HG03342 (cell line): ENCODE data around the gene ASB3.
"Not testable (repeated sequence)": the region's sequence is repeated elsewhere in the genome, so short reads cannot be mapped to it uniquely, and the experiment has no call there.

Experiments used
- ATAC-seq: cut with Tn5 transposase; IDR thresholded peaks from one replicate; pipeline ENCODE4 v1.9.1; 2021; ENCODE audit warnings: mild to moderate bottlenecking, moderate library complexity; ENCODE audit not compliant: unreplicated experiment

Gene ASB3, protein sequence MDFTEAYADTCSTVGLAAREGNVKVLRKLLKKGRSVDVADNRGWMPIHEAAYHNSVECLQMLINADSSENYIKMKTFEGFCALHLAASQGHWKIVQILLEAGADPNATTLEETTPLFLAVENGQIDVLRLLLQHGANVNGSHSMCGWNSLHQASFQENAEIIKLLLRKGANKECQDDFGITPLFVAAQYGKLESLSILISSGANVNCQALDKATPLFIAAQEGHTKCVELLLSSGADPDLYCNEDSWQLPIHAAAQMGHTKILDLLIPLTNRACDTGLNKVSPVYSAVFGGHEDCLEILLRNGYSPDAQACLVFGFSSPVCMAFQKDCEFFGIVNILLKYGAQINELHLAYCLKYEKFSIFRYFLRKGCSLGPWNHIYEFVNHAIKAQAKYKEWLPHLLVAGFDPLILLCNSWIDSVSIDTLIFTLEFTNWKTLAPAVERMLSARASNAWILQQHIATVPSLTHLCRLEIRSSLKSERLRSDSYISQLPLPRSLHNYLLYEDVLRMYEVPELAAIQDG

DNA sequence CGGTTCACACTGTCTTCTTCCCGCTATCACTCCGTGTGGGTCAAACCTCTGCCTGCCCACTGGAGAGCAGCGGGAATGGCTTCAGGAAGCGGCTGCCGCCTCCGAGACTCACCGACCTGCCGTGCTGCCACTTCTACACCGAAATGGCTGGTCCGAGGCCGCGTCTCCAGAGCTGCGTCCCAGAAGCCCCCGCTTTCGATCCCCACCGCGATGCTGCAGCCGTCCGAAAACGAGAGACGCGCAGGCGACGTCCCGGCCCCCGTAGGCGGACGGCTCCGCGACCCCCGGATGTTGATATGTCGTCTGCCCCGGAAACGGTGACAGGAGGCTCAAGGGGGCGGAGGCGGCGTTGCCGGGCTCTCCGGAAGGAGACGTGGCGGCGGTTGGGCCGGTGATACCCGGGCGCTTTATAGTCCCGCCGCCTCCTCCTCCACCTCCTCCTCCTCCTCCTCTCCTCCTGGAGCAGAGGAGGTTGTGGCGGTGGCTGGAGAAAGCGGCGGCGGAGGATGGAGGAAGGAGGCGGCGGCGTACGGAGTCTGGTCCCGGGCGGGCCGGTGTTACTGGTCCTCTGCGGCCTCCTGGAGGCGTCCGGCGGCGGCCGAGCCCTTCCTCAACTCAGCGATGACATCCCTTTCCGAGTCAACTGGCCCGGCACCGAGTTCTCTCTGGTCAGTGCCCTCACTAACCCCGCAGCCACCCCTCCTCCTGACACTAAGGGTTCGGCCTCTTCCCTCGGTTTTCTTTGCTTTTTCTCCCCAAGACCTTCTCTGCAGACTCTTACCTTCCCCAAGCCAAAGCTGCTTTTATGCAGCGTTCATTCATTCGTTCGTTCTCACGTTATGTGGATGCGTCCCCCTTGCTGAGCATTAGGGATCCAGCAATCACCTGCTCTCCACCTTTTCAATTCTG lies at the start of gene ASB3, which contains the start of gene ERLEC1:
Gene ASB3 (minus strand): TSS at position 249 of the 909 bp plus-strand sequence. CDS start 21,381 bp downstream, outside the sequence.
Gene ERLEC1 (plus strand): TSS at position 340 of the 909 bp plus-strand sequence. CDS start 167 bp downstream, at position 507.
- peak; percentile 95 for ATAC-seq

DNA sequence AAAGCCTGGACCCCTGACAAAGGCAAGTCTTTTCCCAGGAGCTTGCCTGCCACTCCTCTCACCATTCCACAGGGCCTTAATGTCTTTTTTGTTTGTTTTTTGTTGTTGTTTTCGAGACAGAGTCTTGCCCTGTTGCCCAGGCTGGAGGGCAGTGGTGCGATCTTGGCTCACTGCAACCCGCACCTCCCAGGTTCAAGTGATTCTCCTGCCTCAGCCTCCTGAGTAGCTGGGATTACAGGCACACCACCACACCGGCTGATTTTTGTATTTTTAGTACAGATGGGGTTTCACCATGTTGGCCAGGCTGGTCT lies 43.2 kb upstream of the ASB3 start:
- ATAC-seq, result not testable (repeated sequence)

DNA sequence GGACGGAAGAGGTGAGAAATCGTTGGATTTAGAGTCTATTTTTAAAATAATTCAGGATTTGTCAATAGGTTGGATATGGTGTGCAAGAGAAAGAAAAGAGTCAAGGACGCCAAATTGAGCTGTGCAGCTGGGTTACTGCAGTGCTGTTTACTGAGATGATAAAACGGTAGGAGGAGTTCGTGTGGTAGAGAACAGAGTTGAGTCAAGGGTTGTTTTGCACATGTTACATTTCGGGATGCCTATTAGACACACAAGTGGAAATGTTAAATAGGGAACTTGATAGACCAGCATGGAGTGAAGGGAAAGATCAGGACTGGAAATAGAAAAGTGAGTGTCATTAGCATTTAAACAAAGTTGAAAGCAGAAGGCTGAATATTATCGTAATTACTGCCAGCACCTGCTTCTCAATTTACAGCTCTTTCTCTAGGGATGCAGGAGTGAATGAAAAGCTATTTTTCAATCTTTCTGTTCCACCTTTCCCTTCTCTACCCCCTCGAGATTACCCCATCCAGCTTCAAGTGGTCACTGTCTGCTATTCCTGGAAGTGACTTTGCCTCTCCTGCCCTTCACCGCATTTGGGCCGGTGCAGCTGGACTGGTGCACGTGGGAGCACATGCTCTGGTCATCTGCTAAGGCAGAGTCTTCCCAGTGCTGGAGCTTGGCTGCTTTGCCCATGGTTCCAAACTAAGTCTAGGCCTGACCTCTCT lies 42.7 kb upstream of the ASB3 start:
- ATAC-seq, result no peak

DNA sequence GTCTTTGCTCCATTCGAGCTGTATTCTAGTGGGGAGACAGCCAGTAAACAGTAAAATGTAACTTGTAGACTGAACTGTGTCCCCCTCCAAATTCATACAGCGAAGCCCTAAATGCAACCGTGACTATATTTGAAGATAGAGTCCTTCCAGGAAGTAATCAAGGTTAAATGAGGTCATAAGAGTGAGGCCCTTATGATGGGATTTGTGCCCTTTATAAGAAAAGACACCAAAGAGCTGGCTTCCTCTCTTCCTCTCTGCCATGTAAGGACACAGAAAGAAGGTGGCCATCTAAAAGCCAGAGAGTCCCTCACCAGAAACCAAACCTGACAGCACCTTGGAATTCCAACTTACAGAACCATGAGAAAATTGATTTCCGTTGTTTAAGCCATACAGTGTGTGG lies 41.6 kb upstream of the ASB3 start:
- ATAC-seq, result no peak

DNA sequence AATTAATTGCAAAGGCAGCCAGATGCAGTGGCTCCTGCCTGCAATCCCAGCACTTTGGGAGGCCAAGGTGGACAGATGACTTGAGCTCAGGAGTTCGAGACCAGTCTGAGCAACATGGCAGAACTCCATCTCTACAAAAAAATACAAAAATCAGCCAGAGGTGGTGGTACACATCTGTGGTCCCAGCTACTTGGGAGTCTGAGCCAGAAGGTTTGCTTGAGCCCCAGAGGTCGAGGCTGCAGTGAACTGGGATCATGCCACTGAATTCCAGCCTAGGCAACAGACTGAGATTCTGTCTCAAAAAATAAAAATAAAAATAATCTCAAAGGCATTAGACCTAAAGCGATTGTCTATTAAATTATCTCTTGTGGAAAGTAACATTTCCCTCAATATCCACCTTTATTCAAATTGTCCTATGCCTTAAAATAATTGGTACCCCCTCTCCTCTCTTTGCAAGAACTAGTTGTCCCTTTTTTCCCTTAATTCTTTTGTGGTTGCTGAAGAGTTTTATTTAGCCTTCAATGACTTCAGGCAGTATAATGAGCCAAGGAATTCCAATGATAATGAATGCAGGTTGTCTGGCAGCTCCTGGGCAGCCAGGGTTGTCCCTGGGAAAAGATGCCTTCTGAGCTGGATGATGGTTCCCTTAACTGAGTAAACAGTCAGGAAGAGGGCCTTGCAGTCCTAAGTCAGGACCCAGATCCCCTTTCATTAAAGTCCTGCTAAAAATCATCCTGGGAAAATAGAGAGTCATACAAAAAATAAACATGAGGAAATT lies 40.8 kb upstream of the ASB3 start:
- no peak for ATAC-seq

DNA sequence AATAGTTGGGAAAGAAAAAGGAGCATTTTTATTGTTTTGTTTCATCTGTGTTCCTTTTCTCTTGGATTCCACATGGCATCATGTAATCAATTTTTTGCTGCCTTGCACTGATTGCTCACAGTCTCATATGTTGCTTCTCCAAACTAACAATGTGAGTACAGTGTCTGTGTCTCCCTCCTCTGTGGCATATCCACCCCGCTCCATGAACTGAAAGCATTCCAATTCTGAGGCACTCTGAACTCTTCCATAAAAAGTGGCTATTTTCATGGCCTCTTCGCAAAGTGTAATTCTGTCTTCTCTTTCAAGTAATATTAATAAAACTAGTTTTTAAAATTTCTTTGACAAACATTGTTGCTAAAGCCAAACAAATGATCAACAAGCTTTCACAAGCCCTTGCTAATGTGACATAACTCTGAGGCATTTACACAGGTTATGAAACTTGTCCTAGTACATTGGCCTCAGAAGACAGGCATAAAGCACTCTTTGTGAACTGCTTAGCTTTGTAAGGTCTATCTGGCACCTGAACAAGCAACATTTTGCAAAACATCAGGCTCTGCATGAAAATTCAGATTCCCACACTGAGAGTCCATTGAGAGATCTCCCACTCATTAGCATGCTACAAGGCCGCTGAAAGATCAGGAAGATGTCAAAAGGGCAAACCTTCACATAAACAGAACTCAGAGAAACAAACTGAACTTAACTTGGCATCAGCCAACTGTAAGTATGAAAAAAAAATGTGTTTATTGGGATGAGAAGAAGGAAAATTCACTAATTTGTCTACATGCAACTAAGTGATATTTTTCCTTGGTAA lies 40.0 kb upstream of the ASB3 start:
- no peak for ATAC-seq

DNA sequence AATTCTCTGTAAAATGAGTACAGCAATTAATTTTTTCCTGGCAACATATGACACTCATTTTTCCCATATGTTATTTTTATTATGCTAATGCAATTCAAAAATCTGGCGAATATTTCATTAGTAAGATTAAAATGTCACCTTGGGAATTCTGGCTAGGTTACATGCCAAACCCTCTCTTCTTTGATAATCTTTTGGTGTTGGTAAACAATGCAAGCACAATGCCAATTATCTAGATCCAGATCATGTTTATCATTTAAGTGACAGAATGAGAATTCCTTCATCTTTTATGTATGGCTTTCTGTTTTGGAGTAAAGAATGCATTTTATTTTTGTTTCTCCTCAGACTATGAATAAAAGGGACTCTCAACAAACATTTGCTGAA lies 39.3 kb upstream of the ASB3 start:
- ATAC-seq, result no peak

DNA sequence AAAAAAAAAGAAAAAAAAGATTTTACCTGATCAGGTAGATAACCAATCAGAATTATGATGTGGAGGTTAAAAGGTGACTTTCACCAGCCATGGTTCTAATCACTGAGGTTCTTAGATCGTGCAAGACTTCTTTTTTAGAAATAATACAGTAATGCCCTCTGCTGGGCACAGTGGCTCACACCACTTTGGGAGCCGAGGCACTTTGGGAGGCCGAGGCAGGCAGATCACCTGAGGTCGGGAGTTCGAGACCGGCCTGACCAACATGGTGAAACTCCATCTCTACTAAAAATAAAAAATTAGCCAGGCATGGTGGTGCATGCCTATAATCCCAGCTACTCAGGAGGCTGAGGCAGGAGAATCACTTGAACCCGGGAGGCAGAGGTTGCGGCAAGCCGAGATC lies 36.9 kb upstream of the ASB3 start:
- ATAC-seq, result not testable (repeated sequence)

DNA sequence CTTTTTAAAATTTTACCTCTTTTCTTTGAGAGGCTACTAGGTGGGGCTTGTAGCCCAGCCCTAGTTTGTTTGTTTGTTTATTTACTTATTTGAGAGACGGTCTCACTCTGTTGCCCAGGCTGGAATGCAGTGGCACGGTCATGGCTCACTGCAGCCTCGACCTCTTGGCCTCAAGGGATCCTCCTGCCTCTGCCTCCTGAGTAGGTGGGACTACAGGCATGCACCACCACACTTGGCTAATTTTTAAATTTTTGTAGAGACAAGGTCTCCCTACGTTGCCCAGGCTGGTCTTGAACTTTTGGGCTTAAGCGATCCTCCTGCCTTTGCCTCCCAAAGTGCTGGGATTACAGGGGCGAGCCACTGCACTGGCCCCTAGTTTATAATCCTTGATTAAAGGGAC lies 35.1 kb upstream of the ASB3 start:
- ATAC-seq, result no peak

DNA sequence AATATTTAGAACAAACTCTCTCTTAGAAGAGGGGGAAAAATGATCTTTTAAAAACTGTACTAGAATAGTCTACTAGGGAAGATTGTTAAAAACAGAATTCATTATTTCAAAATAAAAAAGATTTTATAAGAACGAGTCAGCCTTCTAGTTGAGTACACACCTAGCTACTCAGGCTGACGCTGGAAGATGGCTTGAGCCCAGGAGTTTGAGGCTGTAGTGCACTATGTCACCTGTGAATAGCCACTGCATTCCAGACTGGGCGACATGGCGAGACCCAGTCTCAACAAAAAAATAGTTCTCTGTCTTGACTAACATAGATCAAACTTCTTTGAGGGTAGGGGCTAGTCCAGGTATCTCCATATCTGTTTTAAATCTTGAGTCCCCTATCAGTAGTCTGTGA lies 34.0 kb upstream of the ASB3 start:
- ATAC-seq, result no peak

DNA sequence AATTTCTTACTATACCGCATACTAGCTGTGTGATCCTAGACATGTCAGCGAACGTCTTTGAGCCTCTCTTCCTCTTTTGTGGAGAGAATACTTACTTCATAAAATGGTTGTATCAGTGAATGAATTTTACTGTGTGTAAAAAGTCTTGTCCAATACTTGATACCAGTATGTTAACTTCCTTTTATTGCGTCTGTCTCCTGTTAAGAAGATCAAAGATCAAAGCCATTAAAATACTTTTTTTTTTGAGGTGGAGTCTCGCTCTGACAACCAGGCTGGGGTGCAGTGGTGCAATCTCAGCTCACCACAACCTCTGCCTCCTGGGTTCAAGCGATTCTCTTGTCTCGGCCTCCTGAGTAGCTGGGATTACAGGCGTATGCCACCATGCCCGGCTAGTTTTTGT lies 33.3 kb upstream of the ASB3 start:
- ATAC-seq, result no peak

DNA sequence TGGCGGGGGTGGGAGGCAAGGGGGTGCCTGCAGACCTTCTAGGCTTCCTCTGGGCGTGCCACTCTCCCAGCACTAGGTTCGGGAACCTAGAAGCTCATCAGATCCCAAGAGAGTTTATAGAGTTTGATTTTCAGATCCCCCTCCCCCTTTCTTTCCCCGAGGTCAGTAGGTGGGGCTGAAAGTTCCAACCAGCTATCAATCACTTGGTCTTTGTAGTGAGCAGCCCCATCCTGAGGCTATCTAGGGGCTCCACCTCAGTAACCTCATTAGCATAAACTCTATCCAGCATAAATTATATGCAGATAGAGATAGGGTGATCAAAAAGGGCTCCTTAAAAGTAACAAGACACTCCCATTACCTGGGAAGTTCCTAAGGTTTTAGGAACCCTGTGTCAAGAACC lies 32.9 kb upstream of the ASB3 start:
- no peak for ATAC-seq

DNA sequence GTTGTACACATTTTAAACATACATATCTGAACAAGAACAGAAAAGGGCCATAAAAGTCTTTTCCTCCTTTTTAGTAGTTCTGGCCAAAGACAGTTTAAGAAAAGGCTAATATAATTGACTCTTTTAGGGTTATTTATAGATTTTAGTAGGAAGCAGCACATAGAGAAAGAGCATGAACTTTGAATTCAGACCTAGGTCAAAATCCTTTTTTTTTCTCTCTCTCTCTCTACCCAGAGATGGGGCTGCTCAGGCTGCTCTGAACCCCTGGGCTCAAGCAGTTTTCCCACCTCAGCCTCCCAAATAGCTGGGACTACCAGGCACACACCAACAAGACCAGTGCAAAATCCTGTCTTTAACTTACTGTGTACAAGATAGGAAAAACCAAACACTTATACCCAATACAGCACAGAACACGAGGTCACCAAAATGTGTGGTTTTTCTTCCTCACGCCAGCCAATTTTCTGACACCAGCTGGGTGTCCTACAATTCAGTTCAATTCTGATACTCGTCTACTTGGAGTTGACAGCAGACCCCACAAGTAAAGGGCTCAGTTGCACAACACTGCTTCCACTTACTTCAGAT lies 32.2 kb upstream of the ASB3 start:
- no peak for ATAC-seq

DNA sequence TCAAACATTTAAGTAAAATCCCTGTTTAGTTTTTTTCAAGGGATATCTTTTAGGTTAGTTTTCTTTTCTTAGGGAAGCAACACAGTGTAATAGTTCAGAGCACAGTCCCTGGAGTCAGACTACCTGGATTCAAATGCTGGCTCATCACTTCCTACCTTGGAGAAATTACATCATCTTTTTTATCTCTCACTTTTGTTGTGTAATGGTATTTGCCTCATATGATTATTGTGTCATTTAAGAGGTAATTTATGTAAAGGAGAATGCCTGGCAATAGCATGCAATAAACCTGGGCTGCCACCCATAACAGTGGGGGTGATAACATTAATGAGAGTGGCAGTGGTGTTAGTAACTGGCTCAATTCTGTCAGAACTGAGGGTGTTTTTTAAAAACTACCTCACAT lies 26.4 kb upstream of the ASB3 start:
- no peak for ATAC-seq

DNA sequence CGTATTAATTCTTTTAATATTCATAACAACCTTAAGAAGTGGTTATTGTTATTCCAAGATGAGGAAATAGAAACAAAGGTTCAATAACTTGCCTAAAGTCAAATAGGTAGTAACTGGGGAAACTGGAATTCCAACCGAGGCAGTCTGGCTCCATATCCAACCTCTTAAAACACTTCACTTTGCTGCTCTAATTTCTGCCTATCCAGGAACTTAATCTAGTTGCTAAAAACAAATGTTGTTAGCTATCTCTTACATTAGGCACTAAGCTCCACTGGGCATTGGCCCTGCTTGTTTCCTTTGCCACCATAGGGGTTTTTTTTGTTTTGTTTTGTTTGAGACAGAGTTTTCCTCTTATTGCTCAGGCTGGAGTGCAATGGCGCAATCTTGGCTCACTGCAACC lies 24.8 kb upstream of the ASB3 start:
- no peak for ATAC-seq

DNA sequence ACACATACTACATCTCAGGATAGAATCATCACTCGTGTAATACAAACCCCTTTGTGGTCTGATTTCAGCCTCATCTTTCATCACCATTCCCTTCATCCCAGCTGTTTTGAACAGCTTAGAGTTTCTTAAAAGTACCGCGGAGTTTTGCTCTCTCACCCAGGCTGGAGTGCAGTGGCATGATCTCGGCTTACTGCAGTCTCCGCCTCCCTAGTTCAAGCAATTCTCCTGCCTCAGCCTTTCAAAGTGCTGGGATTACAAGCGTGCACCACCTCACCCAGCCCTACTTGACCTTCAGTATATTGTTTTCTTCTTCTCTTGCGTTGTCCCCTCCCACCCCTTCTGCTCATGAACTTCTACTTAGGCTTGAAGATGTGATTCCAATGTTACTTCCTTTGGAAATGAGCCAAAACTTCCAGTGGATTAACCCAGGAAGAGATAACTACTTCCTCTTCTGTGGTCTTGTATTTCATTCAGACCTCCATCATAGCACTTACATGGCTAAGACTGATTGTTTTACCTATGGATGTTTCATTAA lies 15.9 kb upstream of the ASB3 start:
- no peak for ATAC-seq

DNA sequence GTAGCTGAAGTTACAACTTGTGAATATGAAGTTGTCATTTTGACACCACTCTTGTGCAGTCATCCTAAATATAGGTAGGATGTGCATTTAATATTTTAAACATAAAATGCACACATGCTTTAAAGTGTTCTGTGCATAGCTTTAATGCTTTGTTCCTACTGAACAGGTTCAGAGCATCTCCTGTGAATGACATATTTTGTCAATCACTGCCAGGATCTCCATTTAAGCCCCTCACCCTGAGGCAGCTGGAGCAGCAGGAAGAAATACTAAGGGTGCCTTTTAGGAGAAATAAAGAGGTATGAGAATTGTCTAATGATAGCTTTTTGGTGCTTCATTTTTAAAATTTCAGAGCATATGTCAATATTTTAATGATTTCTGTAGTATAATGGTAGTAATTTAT lies 14.8 kb upstream of the ASB3 start:
- ATAC-seq, result no peak

DNA sequence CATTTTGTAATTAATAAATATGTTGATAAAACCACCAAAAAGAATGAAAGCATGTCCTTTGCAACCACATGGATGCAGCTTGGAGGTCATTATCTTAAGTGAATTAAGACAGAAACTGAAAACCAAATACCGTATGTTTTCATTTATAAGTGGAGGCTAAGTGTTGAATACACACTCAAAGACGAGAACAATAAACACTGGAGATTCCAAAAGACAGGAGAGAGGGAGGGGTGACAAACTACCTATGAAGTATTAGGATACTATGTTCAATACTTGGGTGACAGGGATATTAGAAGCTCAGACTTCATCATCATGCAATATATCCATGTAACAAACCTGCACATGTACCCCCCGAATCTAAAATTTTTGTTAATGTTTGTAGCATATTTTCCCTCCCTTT lies 7.1 kb upstream of the ASB3 start:
- ATAC-seq, result no peak

DNA sequence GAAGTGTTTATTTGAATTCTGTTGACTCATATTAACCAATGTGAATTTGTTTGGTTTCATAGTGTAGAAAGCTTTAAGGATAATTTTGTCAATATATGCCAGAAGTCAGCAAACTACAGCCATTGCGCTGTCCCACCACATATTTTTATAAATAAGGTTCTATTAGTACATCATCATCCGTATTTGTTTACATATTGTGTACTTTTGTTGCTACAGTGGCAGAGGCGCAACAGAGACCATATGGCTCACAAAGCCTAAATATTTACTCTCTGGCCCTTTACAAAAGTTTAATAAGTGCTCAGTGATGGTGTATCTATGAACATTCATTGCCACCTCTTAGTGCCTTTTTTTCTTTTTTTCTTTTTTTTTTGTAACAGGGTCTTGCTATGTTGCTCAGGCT lies 6.5 kb upstream of the ASB3 start:
- no peak for ATAC-seq
